GM23338 (cell line): ENCODE data around the gene HEXD. TPM values are rescaled to one million over a fixed set of nuclear protein-coding genes. Genes with fewer than 3 reads are reported as not detected.

Experiments used
- ATAC-seq: fragments of 200-7000 bp; cut with Tn5 transposase; 3 replicates; pipeline ENCODE4 v1.9.1; 2020
- DNase-seq: peaks from one replicate; pipeline ENCODE4 v3.0.0-alpha.2; 2015; ENCODE audit warnings: low spot score
- H2AFZ ChIP-seq: fragments of 200-600 bp; sonication (generic); 2 replicates; pipeline ENCODE4 v1.8.0; 2016; ENCODE audit warnings: antibody characterized with exemption, mild to moderate bottlenecking, moderate library complexity
- H3F3A ChIP-seq: fragments of 200-600 bp; sonication (generic); replicated peaks from 2 replicates; pipeline ENCODE4 v1.8.0; 2017; ENCODE audit warnings: antibody characterized with exemption, mixed run types, low read depth
- H3K27ac ChIP-seq: fragments of 200-600 bp; sonication (generic); 2 replicates; pipeline ENCODE4 v1.6.1; 2016; ENCODE audit warnings: low read depth
- H3K27me3 ChIP-seq: fragments of 200-600 bp; sonication (generic); 2 replicates; pipeline ENCODE4 v1.8.0; 2016; ENCODE audit warnings: mild to moderate bottlenecking, mixed run types, moderate library complexity; ENCODE audit not compliant: insufficient read depth
- H3K36me3 ChIP-seq: fragments of 200-600 bp; sonication (generic); 2 replicates; pipeline ENCODE4 v1.8.0; 2016; ENCODE audit warnings: mild to moderate bottlenecking; ENCODE audit not compliant: insufficient read depth
- H3K4me1 ChIP-seq: fragments of 200-600 bp; sonication (generic); 2 replicates; pipeline ENCODE4 v1.8.0; 2016; ENCODE audit warnings: mild to moderate bottlenecking, moderate library complexity; ENCODE audit not compliant: insufficient read depth
- H3K4me2 ChIP-seq: fragments of 200-600 bp; sonication (generic); 2 replicates; pipeline ENCODE4 v1.7.1; 2017; ENCODE audit warnings: mixed run types
- H3K4me3 ChIP-seq: fragments of 200-600 bp; sonication (generic); 2 replicates; pipeline ENCODE4 v1.6.1; 2016; ENCODE audit warnings: mixed run types
- H3K79me2 ChIP-seq: fragments of 200-600 bp; sonication (generic); replicated peaks from 2 replicates; pipeline ENCODE4 v1.8.0; 2017; ENCODE audit warnings: mild to moderate bottlenecking; ENCODE audit not compliant: insufficient read depth
- H3K9me2 ChIP-seq: fragments of 200-600 bp; sonication (generic); 2 replicates; pipeline ENCODE4 v1.8.0; 2017; ENCODE audit not compliant: insufficient read depth
- H4K20me1 ChIP-seq: fragments of 200-600 bp; sonication (generic); replicated peaks from 2 replicates; pipeline ENCODE4 v1.8.0; 2017; ENCODE audit warnings: mild to moderate bottlenecking; ENCODE audit not compliant: insufficient read depth
- H3K27ac Mint-ChIP-seq: 2 replicates; pipeline ENCODE4 v1.8.0; 2020; ENCODE audit warnings: inconsistent platforms, mild to moderate bottlenecking, moderate library complexity, mixed read lengths
- H3K27me3 Mint-ChIP-seq: 3 replicates; pipeline ENCODE4 v1.8.0; 2022; ENCODE audit warnings: low read depth, mild to moderate bottlenecking, moderate library complexity, mixed read lengths, inconsistent platforms; ENCODE audit not compliant: insufficient read depth, poor library complexity
- H3K36me3 Mint-ChIP-seq: 3 replicates; pipeline ENCODE4 v1.8.0; 2021; ENCODE audit warnings: low read depth, mild to moderate bottlenecking, inconsistent platforms, moderate library complexity, mixed read lengths
- H3K4me1 Mint-ChIP-seq: 3 replicates; pipeline ENCODE4 v1.8.0; 2020; ENCODE audit warnings: mild to moderate bottlenecking, inconsistent platforms, mixed read lengths
- H3K4me3 Mint-ChIP-seq: 3 replicates; pipeline ENCODE4 v1.8.0; 2021; ENCODE audit warnings: moderate library complexity, mild to moderate bottlenecking, inconsistent platforms, mixed read lengths
- H3K9me3 Mint-ChIP-seq: 3 replicates; pipeline ENCODE4 v1.8.0; 2020; ENCODE audit warnings: moderate library complexity, mild to moderate bottlenecking, inconsistent platforms, mixed read lengths
- CREB1 ChIP-seq: fragments of 250-450 bp; sonication (Bioruptor Pico); IDR thresholded peaks from 2 replicates; pipeline ENCODE4 v1.5.0; 2020; ENCODE audit warnings: low read depth, mild to moderate bottlenecking, moderate library complexity
- CTCF ChIP-seq, 2 experiments: fragments of 200-600 bp in 1 of 2; sonication (generic) in 1 of 2; conservative IDR thresholded peaks; 2 replicates each; pipeline versions ENCODE4 v1.5.1 to v1.6.1; 2016 to 2017; ENCODE audit warnings: antibody characterized with exemption in 2 of 2, low read depth in 2 of 2, mild to moderate bottlenecking in 2 of 2, moderate library complexity in 1 of 2
- ETS1 ChIP-seq: IDR thresholded peaks from 2 replicates; pipeline ENCODE4 v1.6.1; 2016; ENCODE audit warnings: antibody characterized with exemption
- EZH2 ChIP-seq: fragments of 200-600 bp; sonication (generic); IDR thresholded peaks from one replicate; pipeline ENCODE4 v1.8.0; 2017; ENCODE audit warnings: antibody characterized with exemption, mild to moderate bottlenecking, low read depth; ENCODE audit not compliant: unreplicated experiment
- EZH2phosphoT487 ChIP-seq: fragments of 200-600 bp; sonication (generic); IDR thresholded peaks from one replicate; pipeline ENCODE4 v1.8.1; 2018; ENCODE audit warnings: antibody characterized with exemption; ENCODE audit not compliant: unreplicated experiment
- JUNB ChIP-seq: IDR thresholded peaks from one replicate; pipeline ENCODE4 v1.6.1; 2016; ENCODE audit warnings: antibody characterized with exemption; ENCODE audit not compliant: unreplicated experiment
- NANOG ChIP-seq: IDR thresholded peaks from 2 replicates; pipeline ENCODE4 v1.6.1; 2016; ENCODE audit warnings: antibody characterized with exemption, borderline replicate concordance
- POLR2AphosphoS5 ChIP-seq: IDR thresholded peaks from 2 replicates; pipeline ENCODE4 v1.6.1; 2016; ENCODE audit warnings: antibody characterized with exemption, low read depth
- REST ChIP-seq: IDR thresholded peaks from one replicate; pipeline ENCODE4 v1.6.1; 2018; ENCODE audit warnings: antibody characterized with exemption; ENCODE audit not compliant: unreplicated experiment
- STAT1 ChIP-seq: IDR thresholded peaks from one replicate; pipeline ENCODE4 v1.6.1; 2016; ENCODE audit warnings: antibody characterized with exemption; ENCODE audit not compliant: unreplicated experiment
- ZNF114 ChIP-seq: fragments of 250-450 bp; sonication (Bioruptor Pico); IDR thresholded peaks from 2 replicates; pipeline ENCODE4 v1.5.0; 2020; ENCODE audit warnings: mild to moderate bottlenecking, moderate library complexity
- ZNF331 ChIP-seq: fragments of 250-450 bp; sonication (Bioruptor Pico); IDR thresholded peaks from 2 replicates; pipeline ENCODE4 v1.5.0; 2020; ENCODE audit warnings: low read depth, mild to moderate bottlenecking, moderate library complexity
- polyA plus RNA-seq: library from polyadenylated mRNA; unstranded; fragments of >200 nt; fragmentation: Nextera tagmentation; extraction: Ambion mirVana; gene quantifications from 2 replicates; pipeline ENCODE4 v1.2.1, GENCODE V29; 2016
- total RNA-seq: library from RNA; depleted of rRNA; stranded (reverse); fragments of >200 nt; shearing (Covaris generic); gene quantifications from 2 replicates; pipeline ENCODE4 v1.2.3, GENCODE V29; 2014
- TF ChIP-seq, protein P1 (sequence below): fragments of 250-450 bp; sonication (Bioruptor Pico); IDR thresholded peaks from 2 replicates; pipeline ENCODE4 v1.5.0; 2020; ENCODE audit warnings: mild to moderate bottlenecking, moderate library complexity

The HEXD gene
- total and polyA plus RNA-seq, 2 experiments from 2014 or later = 11.9 to 31.1 TPM

DNA sequence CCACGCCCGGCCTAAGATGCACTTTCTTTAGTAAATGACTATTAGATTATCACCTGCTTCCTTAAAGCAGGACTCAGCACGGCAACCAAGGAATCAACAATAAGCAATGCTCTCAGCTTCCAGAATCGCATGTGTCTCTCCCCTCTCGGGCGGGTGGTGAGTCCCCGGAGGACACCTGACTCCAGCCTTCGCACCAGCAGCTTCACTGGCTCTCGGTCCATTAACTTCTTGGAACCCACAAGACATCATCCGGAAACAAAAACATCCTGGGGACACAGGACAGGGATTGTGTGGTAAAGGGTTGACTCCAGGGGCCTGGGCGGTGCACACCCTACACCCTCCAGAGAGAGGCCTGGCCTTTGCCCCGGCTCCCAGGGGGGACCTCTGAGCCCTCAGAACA lies 23.9 kb upstream of the HEXD start:
- H3K4me1 ChIP-seq = no peaks in the 10 kb centered on the region
- no peaks in the 10 kb centered on the region for H3K27me3 ChIP-seq
- H3K27me3 Mint-ChIP-seq = peaks cover 11% of the 10 kb centered on the region

More for the DNA sequence above, 23.9 kb upstream of the HEXD start:
- H3K9me2 ChIP-seq = no peaks in the 10 kb centered on the region
- no peak overlapping the region for H3K27ac ChIP-seq
- Mint-ChIP-seq H3K27ac (no peak overlapping the region), H3K9me3 (no peaks in the 10 kb centered on the region), H3K4me3 (no peak overlapping the region), H3K36me3 (no peaks in the 10 kb centered on the region; the same call in 2 of the 3 replicates), H3K4me1 (no peaks in the 10 kb centered on the region)
- no peak overlapping the region for H3K4me2 ChIP-seq
- H3K36me3 ChIP-seq = no peaks in the 10 kb centered on the region
- no peak overlapping the region for H3K4me3 ChIP-seq
- no peaks in the 10 kb centered on the region for H3K79me2 ChIP-seq
- no peaks in the 10 kb centered on the region for H3F3A ChIP-seq
- DNase-seq (no peak), ATAC-seq (no peak)
- no peaks in the 10 kb centered on the region; the same call in 1 of the 2 replicates for H4K20me1 ChIP-seq
- TF ChIP-seq CTCF (conservative IDR thresholded peaks at IDR 0.05; ENCODE audit: low read depth in 2 of 2) = no peak
- no peak for TF ChIP-seq CREB1 (CRISPR knock-in tag)
- TF ChIP-seq POLR2AphosphoS5 = no peak
- no peak for TF ChIP-seq NANOG
- TF ChIP-seq, protein P1, sequence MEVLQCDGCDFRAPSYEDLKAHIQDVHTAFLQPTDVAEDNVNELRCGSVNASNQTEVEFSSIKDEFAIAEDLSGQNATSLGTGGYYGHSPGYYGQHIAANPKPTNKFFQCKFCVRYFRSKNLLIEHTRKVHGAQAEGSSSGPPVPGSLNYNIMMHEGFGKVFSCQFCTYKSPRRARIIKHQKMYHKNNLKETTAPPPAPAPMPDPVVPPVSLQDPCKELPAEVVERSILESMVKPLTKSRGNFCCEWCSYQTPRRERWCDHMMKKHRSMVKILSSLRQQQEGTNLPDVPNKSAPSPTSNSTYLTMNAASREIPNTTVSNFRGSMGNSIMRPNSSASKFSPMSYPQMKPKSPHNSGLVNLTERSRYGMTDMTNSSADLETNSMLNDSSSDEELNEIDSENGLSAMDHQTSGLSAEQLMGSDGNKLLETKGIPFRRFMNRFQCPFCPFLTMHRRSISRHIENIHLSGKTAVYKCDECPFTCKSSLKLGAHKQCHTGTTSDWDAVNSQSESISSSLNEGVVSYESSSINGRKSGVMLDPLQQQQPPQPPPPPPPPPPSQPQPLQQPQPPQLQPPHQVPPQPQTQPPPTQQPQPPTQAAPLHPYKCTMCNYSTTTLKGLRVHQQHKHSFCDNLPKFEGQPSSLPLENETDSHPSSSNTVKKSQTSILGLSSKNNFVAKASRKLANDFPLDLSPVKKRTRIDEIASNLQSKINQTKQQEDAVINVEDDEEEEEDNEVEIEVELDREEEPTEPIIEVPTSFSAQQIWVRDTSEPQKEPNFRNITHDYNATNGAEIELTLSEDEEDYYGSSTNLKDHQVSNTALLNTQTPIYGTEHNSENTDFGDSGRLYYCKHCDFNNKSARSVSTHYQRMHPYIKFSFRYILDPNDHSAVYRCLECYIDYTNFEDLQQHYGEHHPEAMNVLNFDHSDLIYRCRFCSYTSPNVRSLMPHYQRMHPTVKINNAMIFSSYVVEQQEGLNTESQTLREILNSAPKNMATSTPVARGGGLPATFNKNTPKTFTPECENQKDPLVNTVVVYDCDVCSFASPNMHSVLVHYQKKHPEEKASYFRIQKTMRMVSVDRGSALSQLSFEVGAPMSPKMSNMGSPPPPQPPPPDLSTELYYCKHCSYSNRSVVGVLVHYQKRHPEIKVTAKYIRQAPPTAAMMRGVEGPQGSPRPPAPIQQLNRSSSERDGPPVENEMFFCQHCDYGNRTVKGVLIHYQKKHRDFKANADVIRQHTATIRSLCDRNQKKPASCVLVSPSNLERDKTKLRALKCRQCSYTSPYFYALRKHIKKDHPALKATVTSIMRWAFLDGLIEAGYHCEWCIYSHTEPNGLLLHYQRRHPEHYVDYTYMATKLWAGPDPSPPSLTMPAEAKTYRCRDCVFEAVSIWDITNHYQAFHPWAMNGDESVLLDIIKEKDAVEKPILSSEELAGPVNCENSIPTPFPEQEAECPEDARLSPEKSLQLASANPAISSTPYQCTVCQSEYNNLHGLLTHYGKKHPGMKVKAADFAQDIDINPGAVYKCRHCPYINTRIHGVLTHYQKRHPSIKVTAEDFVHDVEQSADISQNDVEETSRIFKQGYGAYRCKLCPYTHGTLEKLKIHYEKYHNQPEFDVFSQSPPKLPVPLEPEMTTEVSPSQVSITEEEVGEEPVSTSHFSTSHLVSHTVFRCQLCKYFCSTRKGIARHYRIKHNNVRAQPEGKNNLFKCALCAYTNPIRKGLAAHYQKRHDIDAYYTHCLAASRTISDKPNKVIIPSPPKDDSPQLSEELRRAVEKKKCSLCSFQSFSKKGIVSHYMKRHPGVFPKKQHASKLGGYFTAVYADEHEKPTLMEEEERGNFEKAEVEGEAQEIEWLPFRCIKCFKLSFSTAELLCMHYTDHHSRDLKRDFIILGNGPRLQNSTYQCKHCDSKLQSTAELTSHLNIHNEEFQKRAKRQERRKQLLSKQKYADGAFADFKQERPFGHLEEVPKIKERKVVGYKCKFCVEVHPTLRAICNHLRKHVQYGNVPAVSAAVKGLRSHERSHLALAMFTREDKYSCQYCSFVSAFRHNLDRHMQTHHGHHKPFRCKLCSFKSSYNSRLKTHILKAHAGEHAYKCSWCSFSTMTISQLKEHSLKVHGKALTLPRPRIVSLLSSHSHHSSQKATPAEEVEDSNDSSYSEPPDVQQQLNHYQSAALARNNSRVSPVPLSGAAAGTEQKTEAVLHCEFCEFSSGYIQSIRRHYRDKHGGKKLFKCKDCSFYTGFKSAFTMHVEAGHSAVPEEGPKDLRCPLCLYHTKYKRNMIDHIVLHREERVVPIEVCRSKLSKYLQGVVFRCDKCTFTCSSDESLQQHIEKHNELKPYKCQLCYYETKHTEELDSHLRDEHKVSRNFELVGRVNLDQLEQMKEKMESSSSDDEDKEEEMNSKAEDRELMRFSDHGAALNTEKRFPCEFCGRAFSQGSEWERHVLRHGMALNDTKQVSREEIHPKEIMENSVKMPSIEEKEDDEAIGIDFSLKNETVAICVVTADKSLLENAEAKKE (CRISPR knock-in tag) = no peak
- TF ChIP-seq JUNB = no peak
- TF ChIP-seq EZH2 = no peak
- no peak for TF ChIP-seq REST
- TF ChIP-seq STAT1 = no peak
- TF ChIP-seq ZNF114 (CRISPR knock-in tag) = no peak
- TF ChIP-seq EZH2phosphoT487 = no peak
- no peak for TF ChIP-seq ETS1
- no peak for TF ChIP-seq ZNF331 (CRISPR knock-in tag)
- no peak overlapping the region for H2AFZ ChIP-seq
